DMS53 (cell line): ENCODE data around the gene CTDSPL.
A peak's percentile ranks its signal among the peaks of the same experiment; 100 is the strongest.
"Not testable (repeated sequence)": the region's sequence is repeated elsewhere in the genome, so short reads cannot be mapped to it uniquely, and the experiment has no call there.

ENCODE experiments used
- DNase-seq: peaks from one replicate; lab custom pipeline; 2025; lab: John Stamatoyannopoulos, UW

Gene CTDSPL

GRCh38 chr3:38019658-38020341 lies 158.1 kb downstream of the CTDSPL start:
- peak; percentile 9 for DNase-seq

GRCh38 chr3:38020342-38020726 lies 158.7 kb downstream of the CTDSPL start:
- no peak for DNase-seq

- no peak for DNase-seq
Measured at GRCh38 chr3:38021196-38021595, 159.5 kb downstream of the CTDSPL start.

- DNase-seq = no peak
Measured at GRCh38 chr3:38022301-38022700, 160.6 kb downstream of the CTDSPL start.

- no peak for DNase-seq
Measured at GRCh38 chr3:38022896-38023709, 161.4 kb downstream of the CTDSPL start.

- no peak for DNase-seq
Measured at GRCh38 chr3:38026856-38027255, 165.2 kb downstream of the CTDSPL start.

GRCh38 chr3:38027466-38028465 lies 166.1 kb downstream of the CTDSPL start:
- no peak for DNase-seq

GRCh38 chr3:38028621-38029361 lies 167.1 kb downstream of the CTDSPL start:
- DNase-seq = no peak

- peak; percentile 15 for DNase-seq
Measured at GRCh38 chr3:38029400-38030125, 167.9 kb downstream of the CTDSPL start, which contains the start of gene PLCD1. PLCD1 (minus strand) TSS chr3:38029642; CDS start chr3:38029539, 103 bp downstream.

GRCh38 chr3:38030126-38031021 lies 168.7 kb downstream of the CTDSPL start:
- no peak for DNase-seq

- peak; percentile 1 for DNase-seq
Measured at GRCh38 chr3:38031022-38031994, 169.6 kb downstream of the CTDSPL start.

- DNase-seq = no peak
Measured at GRCh38 chr3:38032328-38032865, 170.7 kb downstream of the CTDSPL start.

- DNase-seq = not testable (repeated sequence)
Measured at GRCh38 chr3:38033586-38033985, 171.9 kb downstream of the CTDSPL start.
